ENCODE data around the gene MINDY4.

Gene MINDY4

DNA sequence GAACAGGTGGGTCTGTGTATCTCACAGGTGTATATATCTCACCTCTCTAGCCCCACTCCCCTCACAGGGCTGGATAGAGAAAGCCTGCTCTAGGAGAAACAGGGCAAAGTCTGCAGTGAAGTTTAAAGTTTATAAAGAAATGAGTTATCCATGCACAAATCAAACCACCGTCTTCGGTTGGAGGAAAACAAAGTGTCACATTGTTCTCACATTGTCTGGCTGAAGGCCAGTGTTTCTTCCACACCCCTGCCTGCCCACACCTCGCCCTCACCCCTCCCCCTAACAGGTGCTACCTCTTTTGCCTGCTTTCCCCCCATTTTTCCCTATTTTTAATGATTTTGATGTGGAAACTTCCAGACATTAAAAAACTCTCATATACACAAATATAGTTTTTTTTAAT, 166.2 kb downstream of the MINDY4 start:
- DNase-seq (ENCODE audit: low spot score), result no peak
- no peak overlapping the region for H3K27ac ChIP-seq

GRCh38 chr7:30938435-30939316, 167.5 kb downstream of the MINDY4 start:
- peak; percentile 85 for DNase-seq (ENCODE audit: low spot score)
- peak overlapping the region; percentile 46 for H3K4me3 ChIP-seq

More for the DNA sequence above, 166.2 kb downstream of the MINDY4 start:
- H3K4me3 ChIP-seq, result no peak overlapping the region
- no peak for TF ChIP-seq CTCF (IDR thresholded peaks at IDR 0.05)

DNA sequence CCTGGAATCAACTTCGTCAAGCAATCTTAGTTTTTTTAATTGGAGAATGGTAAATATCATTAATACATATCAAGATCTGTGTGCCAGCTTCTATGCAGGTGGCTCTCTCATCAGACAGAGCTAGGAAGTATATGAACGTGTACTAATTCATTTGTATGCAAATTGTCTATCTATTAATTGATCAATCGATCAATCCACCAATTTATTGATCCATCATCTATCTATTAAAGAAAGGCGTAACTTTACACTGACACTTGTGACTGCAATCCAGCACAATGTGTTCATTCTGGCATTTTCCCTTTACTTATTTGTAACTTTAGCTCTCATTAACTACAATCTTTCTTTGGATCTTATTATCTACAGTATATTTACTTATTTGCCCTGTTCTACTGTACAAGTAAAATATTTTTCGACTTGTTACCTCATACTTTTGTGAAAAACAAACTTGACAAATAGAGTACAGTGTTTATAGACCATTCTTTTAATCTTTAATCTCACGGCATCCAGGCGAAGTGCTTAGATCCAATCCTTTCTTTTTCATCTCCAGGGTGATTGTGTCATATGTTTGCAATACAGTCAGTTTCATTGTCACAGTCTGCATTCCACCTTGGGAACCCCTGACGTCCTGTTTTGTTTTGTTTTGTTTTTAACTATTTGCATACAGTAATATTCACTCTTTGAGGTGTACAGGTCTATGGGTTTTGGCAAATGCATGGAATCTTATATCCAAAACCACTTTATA, 170.5 kb downstream of the MINDY4 start:
- DNase-seq (ENCODE audit: low spot score), result no peak
- TF ChIP-seq CTCF (IDR thresholded peaks at IDR 0.05), result no peak
- no peak overlapping the region for H3K4me3 ChIP-seq
- no peak overlapping the region for H3K27ac ChIP-seq

More at GRCh38 chr7:30938435-30939316, 167.5 kb downstream of the MINDY4 start:
- peak; percentile 97 for TF ChIP-seq CTCF (IDR thresholded peaks at IDR 0.05)
- H3K27ac ChIP-seq, result no peak overlapping the region

Data from coronary artery (tissue), 2 donors.